Epithelial cell of esophagus (primary cell): ENCODE results near the gene ISYNA1.

Experiments used
- DNase-seq: peaks from one replicate; pipeline ENCODE4 v3.0.0; 2010; ENCODE audit warnings: low read depth
- H3K4me3 ChIP-seq: 2 replicates; pipeline ENCODE4 v1.5.1; 2011; ENCODE audit warnings: mild to moderate bottlenecking, low read length, control low read depth
- CTCF ChIP-seq: IDR thresholded peaks from 2 replicates; pipeline ENCODE4 v1.5.1; 2011; ENCODE audit warnings: low read depth, mild to moderate bottlenecking, low read length, control low read depth, inconsistent platforms; ENCODE audit not compliant: insufficient read depth; ENCODE audit errors: missing control alignments

The ISYNA1 gene

GRCh38 chr19:18384775-18385174, 53.2 kb downstream of the ISYNA1 start:
- no peak overlapping the region for H3K4me3 ChIP-seq
- no peak for TF ChIP-seq CTCF
- DNase-seq, result no peak
